Left lung (tissue), 10 donors: ENCODE data around the gene ARL2BP. TPM values are rescaled to one million over a fixed set of nuclear protein-coding genes. Genes with fewer than 3 reads are reported as not detected.
"Not testable (repeated sequence)": the region's sequence is repeated elsewhere in the genome, so short reads cannot be mapped to it uniquely, and the experiment has no call there.

Experiments
- ATAC-seq: fragments of 200-7000 bp; cut with Tn5 transposase; one replicate; pipeline ENCODE4 v1.9.1; 2020; ENCODE audit warnings: moderate library complexity
- DNase-seq, 4 donors: peaks; one replicate each; pipeline ENCODE4 v3.0.0-alpha.2; 2013 to 2020
- H3K27ac ChIP-seq, 2 donors: fragments of 200-600 bp; sonication (generic) in 1 of 2; one replicate each; pipeline versions ENCODE4 v1.5.0 to v1.8.0; 2020 to 2021
- H3K27me3 ChIP-seq, 2 donors: fragments of 200-600 bp; sonication (generic) in 1 of 2; one replicate each; pipeline versions ENCODE4 v1.5.0 to v1.8.0; 2020 to 2021
- H3K36me3 ChIP-seq, 2 donors: fragments of 200-600 bp; sonication (generic) in 1 of 2; one replicate each; pipeline versions ENCODE4 v1.5.0 to v1.8.0; 2020 to 2021
- H3K4me1 ChIP-seq, 2 donors: fragments of 200-600 bp; one replicate each; pipeline ENCODE4 v1.8.0; 2021
- H3K4me3 ChIP-seq, 2 donors: fragments of 200-600 bp; sonication (generic) in 1 of 2; one replicate each; pipeline versions ENCODE4 v1.5.0 to v1.8.0; 2020 to 2021; ENCODE audit warnings: mild to moderate bottlenecking in 1 of 2
- H3K9me3 ChIP-seq, 2 donors: fragments of 200-600 bp; sonication (generic) in 1 of 2; one replicate each; pipeline versions ENCODE4 v1.5.0 to v1.8.0; 2020 to 2021
- intact Hi-C, 2 donors: fragments of 100-400 bp; cut with DNase I; formaldehyde crosslinking; loops; one replicate each; pipeline versions ENCODE4 v1.11.2 to v1.14.2; 2022
- polyA plus RNA-seq, 6 donors: library from polyadenylated mRNA; unstranded; fragments of 120-200 nt; gene quantifications; one replicate each; pipeline ENCODE4 v1.2.1, GENCODE V29; 2013; ENCODE audit not compliant: insufficient read length in 6 of 6
- total RNA-seq, 2 donors: library from RNA; stranded (reverse); fragmentation: NEBNext Ultra II Directional; extraction: Animal tissue kit (Norgen Biotek cat#: 25700); gene quantifications; one replicate each; pipeline ENCODE4 v1.2.1, GENCODE V29; 2021
- TF ChIP-seq, protein P1 (sequence below), 2 donors: fragments of 200-600 bp; sonication (generic) in 1 of 2; IDR thresholded peaks; one replicate each; pipeline versions ENCODE4 v1.5.0 to v1.8.0; 2021; ENCODE audit warnings: antibody characterized with exemption in 2 of 2
- donor health status: DM: no; HTN: yes; CAD: no.
- donor health status: DM: no; HTN: no; CAD: no.

The ARL2BP gene
- total and polyA plus RNA-seq, 8 donors = 51.4 to 76.1 (median 67.4) TPM

DNA sequence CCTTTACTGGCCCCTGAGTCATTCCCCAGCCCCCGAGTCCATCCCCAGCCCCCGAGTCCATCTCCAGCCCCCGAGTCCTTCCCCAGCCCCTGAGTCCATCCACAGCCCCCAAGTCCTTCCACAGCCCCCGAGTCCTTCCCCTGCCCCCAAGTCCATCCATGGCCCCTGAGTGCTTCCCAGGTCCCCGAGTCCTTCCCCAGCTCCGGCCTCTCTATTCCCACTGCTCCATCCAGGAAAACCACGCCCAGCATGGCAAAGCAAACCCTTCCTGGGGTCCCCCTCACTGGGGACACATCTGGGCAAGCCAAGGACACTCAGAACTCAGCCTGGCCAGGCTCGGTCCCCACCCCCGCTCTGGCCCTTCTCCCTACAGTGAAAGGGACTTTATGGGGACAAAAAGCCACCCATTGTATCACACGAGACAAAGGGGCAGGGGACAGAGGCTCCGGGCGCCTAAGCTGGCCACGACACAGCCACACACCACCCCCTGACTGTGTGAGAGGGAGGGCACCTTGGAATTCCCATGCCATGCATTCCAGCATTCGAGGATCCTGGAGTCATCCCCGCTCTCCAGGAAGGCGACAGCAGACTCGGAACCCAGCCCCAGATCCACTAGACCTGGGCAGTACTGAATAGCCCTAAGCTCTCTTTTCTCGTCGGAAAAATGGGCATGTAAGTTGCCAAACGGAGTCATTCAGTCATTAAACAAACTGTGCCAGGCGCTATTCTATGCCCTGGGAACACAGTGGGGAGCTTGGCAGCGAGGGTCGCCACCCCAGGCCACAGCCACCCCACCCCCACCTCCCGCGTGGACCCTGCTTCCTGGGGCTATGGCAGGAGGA, 25.4 kb downstream of the ARL2BP start:
- H3K27me3 ChIP-seq = no peaks in the 10 kb centered on the region
- no peak for ATAC-seq
- no peak for DNase-seq
- TF ChIP-seq, protein P1, sequence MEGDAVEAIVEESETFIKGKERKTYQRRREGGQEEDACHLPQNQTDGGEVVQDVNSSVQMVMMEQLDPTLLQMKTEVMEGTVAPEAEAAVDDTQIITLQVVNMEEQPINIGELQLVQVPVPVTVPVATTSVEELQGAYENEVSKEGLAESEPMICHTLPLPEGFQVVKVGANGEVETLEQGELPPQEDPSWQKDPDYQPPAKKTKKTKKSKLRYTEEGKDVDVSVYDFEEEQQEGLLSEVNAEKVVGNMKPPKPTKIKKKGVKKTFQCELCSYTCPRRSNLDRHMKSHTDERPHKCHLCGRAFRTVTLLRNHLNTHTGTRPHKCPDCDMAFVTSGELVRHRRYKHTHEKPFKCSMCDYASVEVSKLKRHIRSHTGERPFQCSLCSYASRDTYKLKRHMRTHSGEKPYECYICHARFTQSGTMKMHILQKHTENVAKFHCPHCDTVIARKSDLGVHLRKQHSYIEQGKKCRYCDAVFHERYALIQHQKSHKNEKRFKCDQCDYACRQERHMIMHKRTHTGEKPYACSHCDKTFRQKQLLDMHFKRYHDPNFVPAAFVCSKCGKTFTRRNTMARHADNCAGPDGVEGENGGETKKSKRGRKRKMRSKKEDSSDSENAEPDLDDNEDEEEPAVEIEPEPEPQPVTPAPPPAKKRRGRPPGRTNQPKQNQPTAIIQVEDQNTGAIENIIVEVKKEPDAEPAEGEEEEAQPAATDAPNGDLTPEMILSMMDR (IDR thresholded peaks at IDR 0.05) = no peak
- peaks cover 22 to 47% of the 10 kb centered on the region in 2 donors for H3K4me1 ChIP-seq
- intact Hi-C loops = no loop called here
- no peak overlapping the region for H3K4me3 ChIP-seq
- no peaks in the 10 kb centered on the region for H3K9me3 ChIP-seq
- no peaks in the 10 kb centered on the region for H3K36me3 ChIP-seq
- peak overlapping the region in 1 of 2 donors; percentile 18 for H3K27ac ChIP-seq

DNA sequence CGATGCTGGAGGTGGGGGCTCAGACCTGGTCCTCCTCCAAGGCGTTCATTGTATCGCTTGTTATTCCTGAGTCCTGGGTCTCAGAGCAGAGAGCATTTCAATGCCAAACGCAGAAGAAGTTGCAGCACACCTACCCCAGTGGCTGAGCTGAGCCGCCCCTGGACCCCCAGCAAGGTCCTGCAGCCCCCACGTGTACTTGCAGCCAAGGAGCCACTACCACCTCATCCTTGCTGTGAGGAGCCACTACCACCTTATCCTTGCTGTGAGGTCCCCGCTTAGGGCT, 25.9 kb downstream of the ARL2BP start:
- ATAC-seq (no peak), DNase-seq (no peak)
- no peak overlapping the region for H3K4me3 ChIP-seq
- TF ChIP-seq, protein P1 (IDR thresholded peaks at IDR 0.05) = no peak
- intact Hi-C loops = no loop called here
- H3K9me3 ChIP-seq = no peaks in the 10 kb centered on the region
- no peak overlapping the region for H3K27ac ChIP-seq
- H3K27me3 ChIP-seq = no peaks in the 10 kb centered on the region
- H3K4me1 ChIP-seq = peaks cover 17 to 47% of the 10 kb centered on the region in 2 donors
- H3K36me3 ChIP-seq = no peaks in the 10 kb centered on the region

DNA sequence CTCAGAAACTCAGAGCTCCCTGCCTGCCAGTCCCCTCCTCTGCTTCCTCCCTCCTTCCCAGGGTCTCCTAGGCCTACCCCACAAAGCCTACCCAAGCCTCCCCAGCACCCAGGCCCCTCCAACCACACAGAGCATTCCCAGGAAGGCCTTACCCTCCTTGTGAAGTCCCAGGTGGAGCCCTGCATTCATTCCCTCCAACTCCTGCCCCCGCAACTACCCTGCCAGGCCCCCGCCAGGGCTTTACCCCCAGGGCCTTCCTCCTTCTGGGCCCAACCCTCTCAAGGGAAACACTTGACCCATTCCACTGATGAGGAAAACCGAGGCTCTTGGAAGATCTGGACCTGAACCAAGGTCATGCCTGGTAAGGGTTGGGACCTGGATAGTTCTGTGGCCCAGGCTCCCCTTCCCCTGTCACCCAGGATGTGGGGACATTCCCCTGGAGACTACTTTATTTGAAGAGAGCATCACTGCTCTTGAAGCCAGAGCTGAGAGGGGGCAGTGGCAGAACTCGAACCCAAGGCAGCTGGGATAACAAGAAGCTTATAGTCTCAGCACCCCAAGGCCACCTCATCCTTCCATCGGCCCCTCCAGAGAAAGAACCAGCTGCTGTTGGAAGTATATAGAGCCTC, 26.9 kb downstream of the ARL2BP start:
- TF ChIP-seq, protein P1 (IDR thresholded peaks at IDR 0.05) = no peak
- H3K4me3 ChIP-seq = no peak overlapping the region
- H3K36me3 ChIP-seq = no peaks in the 10 kb centered on the region
- no peaks in the 10 kb centered on the region for H3K27me3 ChIP-seq
- H3K9me3 ChIP-seq = no peaks in the 10 kb centered on the region
- intact Hi-C loops = no loop called here
- DNase-seq (no peak), ATAC-seq (no peak)
- H3K27ac ChIP-seq = no peak overlapping the region
- peaks cover 9 to 48% of the 10 kb centered on the region in 2 donors for H3K4me1 ChIP-seq

DNA sequence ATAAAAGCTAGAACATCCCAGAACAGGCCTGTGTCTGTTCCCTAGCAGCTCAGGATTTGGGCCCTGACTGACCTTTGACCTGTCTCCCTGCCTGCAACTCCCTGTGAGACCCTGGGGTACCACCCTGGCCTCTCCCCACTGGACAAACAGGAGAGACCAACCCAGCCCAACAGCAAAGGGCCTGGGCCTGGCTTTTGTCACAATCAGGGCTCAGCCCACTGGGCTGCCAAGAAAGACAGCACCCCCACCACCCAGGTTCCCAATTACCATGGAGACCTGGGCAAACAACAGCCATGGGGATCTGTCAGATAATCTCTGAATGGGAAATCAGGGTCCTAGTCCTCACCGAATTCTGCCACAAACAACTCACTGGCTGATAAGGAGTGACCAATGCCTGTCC, 28.3 kb downstream of the ARL2BP start:
- intact Hi-C loops = no loop called here
- Histone ChIP-seq H3K4me1 (peaks cover 17 to 49% of the 10 kb centered on the region in 2 donors), H3K36me3 (no peaks in the 10 kb centered on the region), H3K27me3 (no peaks in the 10 kb centered on the region), H3K27ac (no peak overlapping the region), H3K9me3 (no peaks in the 10 kb centered on the region), H3K4me3 (no peak overlapping the region)
- no peak for ATAC-seq
- DNase-seq = no peak
- TF ChIP-seq, protein P1 (IDR thresholded peaks at IDR 0.05) = no peak

DNA sequence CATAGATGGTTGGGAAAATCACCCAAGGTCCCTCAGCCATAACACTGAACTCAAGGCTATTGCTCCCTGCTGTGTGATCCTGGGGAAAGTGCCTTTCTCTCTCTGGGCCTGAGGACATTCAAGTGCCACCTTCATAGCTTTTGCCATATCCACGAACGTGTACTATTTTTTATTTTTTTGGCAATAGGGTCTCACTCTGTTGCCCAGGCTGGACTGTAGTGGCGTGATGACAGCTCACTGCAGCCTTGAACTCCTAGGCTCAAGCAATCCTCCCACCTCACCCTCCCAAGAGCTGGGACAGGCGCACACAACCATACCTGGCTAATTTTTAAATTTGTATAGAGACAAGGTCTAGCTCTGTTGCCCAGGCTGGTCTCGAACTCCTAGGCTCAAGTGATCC, 28.8 kb downstream of the ARL2BP start:
- no peak overlapping the region for H3K27ac ChIP-seq
- intact Hi-C loops = no loop called here
- no peak for ATAC-seq
- H3K4me1 ChIP-seq = peaks cover 17 to 49% of the 10 kb centered on the region in 2 donors
- DNase-seq = no peak
- no peaks in the 10 kb centered on the region for H3K27me3 ChIP-seq
- no peak overlapping the region for H3K4me3 ChIP-seq
- H3K9me3 ChIP-seq = no peaks in the 10 kb centered on the region
- no peaks in the 10 kb centered on the region for H3K36me3 ChIP-seq
- TF ChIP-seq, protein P1 (IDR thresholded peaks at IDR 0.05) = no peak

DNA sequence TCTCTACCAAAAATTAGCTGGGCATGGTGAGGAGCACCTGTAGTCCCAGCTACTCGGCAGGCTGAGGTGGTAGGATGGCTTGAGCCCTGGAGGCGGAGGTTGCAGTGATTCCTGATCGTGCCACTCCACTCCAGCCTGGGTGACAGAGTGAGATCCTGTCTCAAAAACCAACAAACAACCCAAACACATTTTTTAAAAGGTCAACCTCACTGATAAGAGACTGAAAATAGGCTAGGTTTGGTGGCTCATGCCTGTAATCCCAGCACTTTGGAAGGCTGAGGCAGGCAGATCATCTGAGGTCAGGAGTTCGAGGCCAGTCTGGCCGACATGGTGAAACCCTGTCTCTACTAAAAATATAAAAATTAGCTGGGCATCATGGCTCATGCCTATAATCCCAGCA, 30.9 kb downstream of the ARL2BP start:
- ATAC-seq, H3K9me3 ChIP-seq, H3K27me3 ChIP-seq, DNase-seq, H3K4me3 ChIP-seq, intact Hi-C loops, H3K36me3 ChIP-seq: not testable (repeated sequence)
- Histone ChIP-seq H3K27ac (peak overlapping the region in 1 of 2 donors; percentile 59), H3K4me1 (peaks cover 12 to 48% of the 10 kb centered on the region in 2 donors)
